GM13977 (cell line): ENCODE data around the gene ABHD12.

Experiments
- DNase-seq: peaks from one replicate; pipeline ENCODE4 v3.0.0; 2012; ENCODE audit warnings: low spot score
- in situ Hi-C: fragments of 300-500 bp; cut with MboI; formaldehyde crosslinking; loops from one replicate; pipeline ENCODE4 v1.12.0; 2022; ENCODE audit warnings: low sequenced_read_pairs, low pct_unique_long_range_greater_than_20kb, mixed read lengths, inconsistent platforms; ENCODE audit not compliant: unreplicated experiment
- TF ChIP-seq, protein P1 (sequence below): IDR thresholded peaks from 2 replicates; pipeline ENCODE4 v1.5.1; 2012; ENCODE audit warnings: mild to moderate bottlenecking, control low read depth; ENCODE audit not compliant: insufficient read depth; ENCODE audit errors: extremely low read depth, missing control alignments

Gene ABHD12

GRCh38 chr20:25291432-25292133 is 99.1 kb downstream of the ABHD12 start:
- DNase-seq, result no peak
- TF ChIP-seq, protein P1, sequence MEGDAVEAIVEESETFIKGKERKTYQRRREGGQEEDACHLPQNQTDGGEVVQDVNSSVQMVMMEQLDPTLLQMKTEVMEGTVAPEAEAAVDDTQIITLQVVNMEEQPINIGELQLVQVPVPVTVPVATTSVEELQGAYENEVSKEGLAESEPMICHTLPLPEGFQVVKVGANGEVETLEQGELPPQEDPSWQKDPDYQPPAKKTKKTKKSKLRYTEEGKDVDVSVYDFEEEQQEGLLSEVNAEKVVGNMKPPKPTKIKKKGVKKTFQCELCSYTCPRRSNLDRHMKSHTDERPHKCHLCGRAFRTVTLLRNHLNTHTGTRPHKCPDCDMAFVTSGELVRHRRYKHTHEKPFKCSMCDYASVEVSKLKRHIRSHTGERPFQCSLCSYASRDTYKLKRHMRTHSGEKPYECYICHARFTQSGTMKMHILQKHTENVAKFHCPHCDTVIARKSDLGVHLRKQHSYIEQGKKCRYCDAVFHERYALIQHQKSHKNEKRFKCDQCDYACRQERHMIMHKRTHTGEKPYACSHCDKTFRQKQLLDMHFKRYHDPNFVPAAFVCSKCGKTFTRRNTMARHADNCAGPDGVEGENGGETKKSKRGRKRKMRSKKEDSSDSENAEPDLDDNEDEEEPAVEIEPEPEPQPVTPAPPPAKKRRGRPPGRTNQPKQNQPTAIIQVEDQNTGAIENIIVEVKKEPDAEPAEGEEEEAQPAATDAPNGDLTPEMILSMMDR, result no peak
- in situ Hi-C loops, result loop anchor here (10.0 kb wide), 1 partner anchor 103 kb away; the partner anchor contains the start of gene ABHD12

GRCh38 chr20:25290646-25291431 is 99.8 kb downstream of the ABHD12 start:
- DNase-seq, result no peak
- TF ChIP-seq, protein P1, result no peak
- in situ Hi-C loops, result loop anchor here (10.0 kb wide), 1 partner anchor 104 kb away; the partner anchor contains the start of gene ABHD12

DNA sequence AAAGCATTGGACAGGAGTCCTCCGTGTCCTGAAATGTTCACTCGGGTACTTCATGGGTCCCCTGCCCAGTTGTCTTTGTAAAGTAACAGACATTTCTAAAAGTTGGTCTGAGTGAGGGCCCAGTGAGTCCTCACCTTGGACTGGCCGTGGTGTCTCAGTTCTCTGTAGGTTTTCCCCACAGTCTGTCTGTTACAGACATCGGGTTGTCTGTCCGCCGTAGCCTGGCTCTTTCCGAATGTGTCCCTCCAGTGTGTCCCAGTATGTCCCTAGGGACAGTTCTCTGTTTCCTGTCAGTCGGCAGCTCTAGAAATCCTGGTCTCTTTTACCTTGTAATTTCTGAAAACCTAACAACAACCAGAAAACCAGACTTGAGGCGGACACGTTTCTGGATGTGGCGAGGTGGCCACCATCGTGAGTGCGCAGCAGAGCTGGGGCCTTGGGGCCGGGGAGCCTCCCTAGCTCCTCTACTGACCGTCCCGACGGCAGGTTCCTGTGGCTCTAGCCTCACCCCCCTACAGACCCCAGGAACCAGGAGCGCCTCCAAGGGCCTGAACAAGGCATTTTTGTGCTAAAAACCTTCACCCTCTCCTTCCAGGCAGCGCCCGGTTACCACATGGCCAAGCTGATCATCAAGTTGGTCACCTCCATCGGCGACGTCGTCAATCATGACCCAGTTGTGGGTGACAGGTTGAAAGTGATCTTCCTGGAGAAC is 100.6 kb downstream of the ABHD12 start:
- no peak for DNase-seq
- TF ChIP-seq, protein P1, result no peak
- in situ Hi-C loops, result loop anchor here (10.0 kb wide), 1 partner anchor 105 kb away; the partner anchor contains the start of gene ABHD12

DNA sequence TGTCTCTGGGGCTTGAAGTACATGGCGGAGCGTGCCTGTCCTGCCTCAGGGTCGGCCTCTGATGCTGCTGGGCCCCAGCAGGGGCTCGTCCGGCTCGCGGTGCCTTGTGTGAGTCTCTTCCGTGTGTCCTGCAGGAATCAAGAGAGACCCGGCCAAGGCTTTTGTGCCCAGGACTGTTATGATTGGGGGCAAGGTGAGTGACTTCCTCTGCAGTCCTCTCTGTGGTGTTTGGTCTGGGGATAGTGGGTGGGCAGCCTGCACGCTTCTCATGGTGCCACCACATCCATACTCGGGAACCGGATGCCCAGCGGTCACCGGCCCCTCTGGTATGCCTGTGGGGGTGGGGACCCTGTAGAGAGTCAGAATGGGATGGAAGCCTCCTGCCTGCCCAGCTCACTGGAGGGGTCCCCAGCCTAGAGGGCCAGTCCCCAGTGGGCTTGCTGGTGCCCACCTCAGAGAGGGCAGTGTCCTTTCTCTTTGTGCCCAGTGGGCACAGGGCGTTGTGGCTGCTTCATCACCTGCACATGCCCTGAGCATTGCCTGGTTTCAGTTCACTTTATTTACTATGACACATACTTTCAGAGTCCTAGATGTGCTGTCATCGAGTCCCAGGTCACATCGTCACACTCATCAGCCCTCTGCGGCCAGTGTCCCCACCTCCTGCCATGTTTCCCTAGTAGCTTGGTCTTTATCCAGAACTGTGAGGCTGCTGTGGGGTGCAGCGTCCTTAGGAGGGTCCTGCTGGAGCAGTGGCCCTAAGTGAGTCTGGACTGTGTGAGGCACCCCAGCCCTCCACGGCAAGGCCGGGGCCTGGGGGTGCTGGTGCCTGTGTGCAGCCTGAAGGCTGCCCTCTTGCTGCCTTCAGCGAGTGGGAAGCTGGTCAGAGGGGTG is 102.1 kb downstream of the ABHD12 start:
- TF ChIP-seq, protein P1, result no peak
- DNase-seq, result peak; percentile 78
- in situ Hi-C loops, result no loop called here

DNA sequence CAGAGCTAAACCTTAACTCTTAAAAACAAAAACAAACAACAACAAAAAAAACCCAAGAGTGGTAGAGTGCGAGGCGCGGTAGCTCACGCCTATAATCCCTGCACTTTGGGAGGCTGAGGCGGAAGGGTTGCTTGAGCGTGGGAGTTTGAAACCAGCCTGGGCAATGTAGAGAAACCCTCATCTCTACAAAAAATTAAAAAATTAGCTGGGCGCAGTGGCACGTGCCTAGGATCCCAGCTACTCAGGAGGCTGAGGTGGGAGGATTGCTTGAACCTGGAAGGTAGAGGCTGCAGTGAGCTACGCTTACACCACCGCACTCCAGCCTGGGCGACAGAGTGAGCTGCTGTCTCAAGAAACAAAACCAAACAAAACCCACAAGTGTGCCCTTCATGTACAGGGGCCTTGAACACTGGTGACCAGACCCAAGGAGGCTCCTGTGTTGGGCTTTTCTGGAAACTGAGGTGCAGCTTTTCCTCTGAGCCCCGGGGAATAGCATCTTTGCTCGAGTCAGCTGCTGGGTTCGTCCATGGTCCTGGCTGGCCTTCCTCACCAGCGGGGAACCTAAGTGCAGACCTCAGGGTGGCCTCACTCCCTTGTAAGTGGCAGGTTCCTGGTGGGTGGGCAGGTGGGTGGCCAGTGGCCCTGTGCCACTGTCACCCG is 102.9 kb downstream of the ABHD12 start:
- in situ Hi-C loops, result no loop called here
- TF ChIP-seq, protein P1, result no peak
- DNase-seq, result no peak
